ENCODE measurements around the gene SLC5A5. TPM values are rescaled to one million over a fixed set of nuclear protein-coding genes. Genes with fewer than 3 reads are reported as not detected.
A peak's percentile ranks its signal among the peaks of the same experiment; 100 is the strongest.

Gene SLC5A5
- polyA plus RNA-seq, 1 of the 3 experiments (the other 2 are of a cell fraction), result 0.02 TPM

DNA sequence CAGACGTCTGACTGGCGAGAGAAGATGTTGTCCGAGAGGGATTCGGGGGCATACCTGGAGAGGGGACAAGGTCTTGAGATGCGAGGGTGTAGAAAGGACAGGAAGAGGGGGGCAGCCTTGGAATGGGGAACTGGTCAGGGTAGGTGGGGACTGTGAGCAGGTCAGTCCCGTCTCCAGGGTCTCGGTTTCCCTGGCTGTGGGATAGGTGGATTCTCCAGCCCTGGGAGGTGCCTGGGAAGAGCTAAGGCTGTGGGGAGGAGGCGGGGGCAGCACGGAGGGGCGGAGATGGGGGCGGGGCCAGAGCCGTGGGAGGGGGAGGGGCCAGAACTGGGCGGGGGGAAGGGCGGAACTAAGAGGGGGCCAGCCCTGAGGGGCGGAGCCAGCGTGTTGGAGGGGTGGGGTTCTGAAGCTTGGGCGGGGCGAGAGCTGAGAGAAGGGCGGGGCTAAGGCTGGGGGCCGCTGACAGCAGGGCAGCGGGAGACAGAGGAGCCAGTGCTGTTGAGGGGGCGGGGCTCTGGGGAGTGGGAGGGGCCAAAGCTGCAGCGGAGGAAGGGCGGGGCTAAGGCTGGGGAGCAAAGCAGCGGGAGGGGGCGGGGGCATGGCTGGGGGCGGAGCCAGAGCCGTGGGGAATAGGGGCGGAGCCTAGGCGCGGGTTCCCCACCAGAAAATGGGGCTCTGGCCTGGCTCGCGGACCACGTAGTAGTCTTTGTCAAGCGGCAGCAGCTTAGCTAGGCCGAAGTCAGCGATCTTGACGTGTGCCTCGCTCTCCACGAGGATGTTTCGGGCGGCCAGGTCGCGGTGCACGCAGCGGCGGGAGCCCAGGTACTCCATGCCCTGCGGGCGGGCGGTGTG is 41.0 kb upstream of the SLC5A5 start:
- peak overlapping the region; percentile 85 for H3K4me2 ChIP-seq
- peaks cover 3% of the 10 kb centered on the region for H3F3A ChIP-seq (replicated peaks; ENCODE audit: insufficient read depth)
- peak overlapping the region; percentile 53 to 81 for H3K4me3 ChIP-seq (ENCODE audit: low read depth in 2 of 2, low read length in 1 of 2)
- TF ChIP-seq FOSL2 (IDR thresholded peaks at IDR 0.05; ENCODE audit: borderline replicate concordance, low read depth), result no peak
- TF ChIP-seq, protein P1, sequence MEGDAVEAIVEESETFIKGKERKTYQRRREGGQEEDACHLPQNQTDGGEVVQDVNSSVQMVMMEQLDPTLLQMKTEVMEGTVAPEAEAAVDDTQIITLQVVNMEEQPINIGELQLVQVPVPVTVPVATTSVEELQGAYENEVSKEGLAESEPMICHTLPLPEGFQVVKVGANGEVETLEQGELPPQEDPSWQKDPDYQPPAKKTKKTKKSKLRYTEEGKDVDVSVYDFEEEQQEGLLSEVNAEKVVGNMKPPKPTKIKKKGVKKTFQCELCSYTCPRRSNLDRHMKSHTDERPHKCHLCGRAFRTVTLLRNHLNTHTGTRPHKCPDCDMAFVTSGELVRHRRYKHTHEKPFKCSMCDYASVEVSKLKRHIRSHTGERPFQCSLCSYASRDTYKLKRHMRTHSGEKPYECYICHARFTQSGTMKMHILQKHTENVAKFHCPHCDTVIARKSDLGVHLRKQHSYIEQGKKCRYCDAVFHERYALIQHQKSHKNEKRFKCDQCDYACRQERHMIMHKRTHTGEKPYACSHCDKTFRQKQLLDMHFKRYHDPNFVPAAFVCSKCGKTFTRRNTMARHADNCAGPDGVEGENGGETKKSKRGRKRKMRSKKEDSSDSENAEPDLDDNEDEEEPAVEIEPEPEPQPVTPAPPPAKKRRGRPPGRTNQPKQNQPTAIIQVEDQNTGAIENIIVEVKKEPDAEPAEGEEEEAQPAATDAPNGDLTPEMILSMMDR (IDR thresholded peaks at IDR 0.05), result no peak
- TF ChIP-seq MXI1 (IDR thresholded peaks at IDR 0.05; ENCODE audit: low read depth, low read length), result 0 out of 2 replicates have a peak, but pooled peaks have one; percentile 41
- 2% methylated on average over 26 of the region's 50 CpGs for WGBS (ENCODE audit: low lambda C conversion rate)
- H3K9me3 ChIP-seq, result no peaks in the 10 kb centered on the region
- H3K9ac ChIP-seq, result peak overlapping the region; percentile 34
- H3K27me3 ChIP-seq (ENCODE audit: insufficient read depth), result no peaks in the 10 kb centered on the region
- DNase-seq, result peak; percentile 99
- no peaks in the 10 kb centered on the region for H4K20me1 ChIP-seq (ENCODE audit: insufficient read depth)
- no peaks in the 10 kb centered on the region for H3K9me2 ChIP-seq
- peak overlapping the region; percentile 98 for H2AFZ ChIP-seq (ENCODE audit: low read depth)
- POLR2A ChIA-PET, result interaction anchor here (0.6 to 1.2 kb wide), 5 partner anchors 11 to 120 kb away, joined by 3 to 6 read pairs (median 5); partner anchors contain the start of genes JAK3 and RPL18A
- H3K4me1 ChIP-seq (ENCODE audit: control insufficient read depth in 1 of 2, insufficient read depth in 2 of 2, low read depth in 1 of 2, low read length in 1 of 2), result peaks cover 0 to 8% of the 10 kb centered on the region in 2 experiments; a peak in 1 of 4 replicates
- CTCF ChIA-PET, result interaction anchor here (0.7 to 1.5 kb wide), 5 partner anchors 28 to 225 kb away, joined by 3 read pairs; partner anchors contain the start of gene CCDC124
- H3K27ac ChIP-seq (ENCODE audit: low read depth in 2 of 2, low read length in 1 of 2), result peak overlapping the region; percentile 54 to 93
- H3K79me2 ChIP-seq (ENCODE audit: insufficient read depth), result no peaks in the 10 kb centered on the region
- no peaks in the 10 kb centered on the region for H3K36me3 ChIP-seq (replicated peaks in 1 of 2; ENCODE audit: control insufficient read depth in 1 of 2, insufficient read depth in 2 of 2, low read length in 1 of 2)

DNA sequence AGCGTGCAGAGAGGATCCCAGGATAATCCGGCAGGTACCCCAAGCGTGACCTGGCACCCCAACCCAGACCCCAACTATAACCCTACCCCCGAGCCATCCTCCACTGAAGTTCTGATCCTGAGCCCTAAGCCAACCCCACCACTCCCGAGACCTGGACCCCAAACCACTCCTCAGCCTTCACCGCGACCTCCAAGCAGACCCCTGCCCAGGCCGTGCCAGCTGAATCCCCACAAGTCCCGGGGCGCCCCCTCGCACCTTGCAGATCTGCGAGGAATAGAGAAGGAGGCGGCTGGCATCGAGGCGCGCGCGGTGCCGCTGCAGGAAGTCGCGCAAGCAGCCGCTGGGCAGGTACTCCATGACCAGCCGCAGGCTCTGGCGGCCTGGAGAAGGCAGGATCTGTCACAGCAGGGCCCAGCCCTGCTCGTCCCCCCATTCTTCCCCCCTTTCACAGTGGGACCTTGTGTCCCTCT is 40.3 kb upstream of the SLC5A5 start:
- 36% methylated on average over 16 of the region's 25 CpGs for WGBS (ENCODE audit: low lambda C conversion rate)
- CTCF ChIA-PET, result interaction anchor here (0.7 to 1.3 kb wide), 4 partner anchors 20 to 225 kb away, joined by 3 read pairs; no protein-coding TSS in a partner anchor
- H2AFZ ChIP-seq (ENCODE audit: low read depth), result peak overlapping the region; percentile 90; the same call in 1 of the 2 replicates
- TF ChIP-seq CHD2 (IDR thresholded peaks at IDR 0.05; ENCODE audit: low read length, partially characterized antibody) (no peak), NRF1 (IDR thresholded peaks at IDR 0.05; ENCODE audit: low read depth, low read length) (no peak), RCOR1 (IDR thresholded peaks at IDR 0.05; ENCODE audit: low read length) (no peak), TEAD4 (IDR thresholded peaks at IDR 0.05; ENCODE audit: borderline replicate concordance, insufficient read depth) (no peak), FOSL2 (IDR thresholded peaks at IDR 0.05; ENCODE audit: borderline replicate concordance, low read depth) (no peak), RFX5 (IDR thresholded peaks at IDR 0.05; ENCODE audit: low read length) (no peak), POLR2AphosphoS5 (IDR thresholded peaks at IDR 0.05; ENCODE audit: low read depth, low read length) (no peak)
- TF ChIP-seq, protein P2, sequence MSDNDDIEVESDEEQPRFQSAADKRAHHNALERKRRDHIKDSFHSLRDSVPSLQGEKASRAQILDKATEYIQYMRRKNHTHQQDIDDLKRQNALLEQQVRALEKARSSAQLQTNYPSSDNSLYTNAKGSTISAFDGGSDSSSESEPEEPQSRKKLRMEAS (IDR thresholded peaks at IDR 0.05; ENCODE audit: low read depth), result no peak
- TF ChIP-seq, protein P3, sequence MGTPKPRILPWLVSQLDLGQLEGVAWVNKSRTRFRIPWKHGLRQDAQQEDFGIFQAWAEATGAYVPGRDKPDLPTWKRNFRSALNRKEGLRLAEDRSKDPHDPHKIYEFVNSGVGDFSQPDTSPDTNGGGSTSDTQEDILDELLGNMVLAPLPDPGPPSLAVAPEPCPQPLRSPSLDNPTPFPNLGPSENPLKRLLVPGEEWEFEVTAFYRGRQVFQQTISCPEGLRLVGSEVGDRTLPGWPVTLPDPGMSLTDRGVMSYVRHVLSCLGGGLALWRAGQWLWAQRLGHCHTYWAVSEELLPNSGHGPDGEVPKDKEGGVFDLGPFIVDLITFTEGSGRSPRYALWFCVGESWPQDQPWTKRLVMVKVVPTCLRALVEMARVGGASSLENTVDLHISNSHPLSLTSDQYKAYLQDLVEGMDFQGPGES (IDR thresholded peaks at IDR 0.05; ENCODE audit: low read depth, low read length), result no peak
- TF ChIP-seq, protein P4, sequence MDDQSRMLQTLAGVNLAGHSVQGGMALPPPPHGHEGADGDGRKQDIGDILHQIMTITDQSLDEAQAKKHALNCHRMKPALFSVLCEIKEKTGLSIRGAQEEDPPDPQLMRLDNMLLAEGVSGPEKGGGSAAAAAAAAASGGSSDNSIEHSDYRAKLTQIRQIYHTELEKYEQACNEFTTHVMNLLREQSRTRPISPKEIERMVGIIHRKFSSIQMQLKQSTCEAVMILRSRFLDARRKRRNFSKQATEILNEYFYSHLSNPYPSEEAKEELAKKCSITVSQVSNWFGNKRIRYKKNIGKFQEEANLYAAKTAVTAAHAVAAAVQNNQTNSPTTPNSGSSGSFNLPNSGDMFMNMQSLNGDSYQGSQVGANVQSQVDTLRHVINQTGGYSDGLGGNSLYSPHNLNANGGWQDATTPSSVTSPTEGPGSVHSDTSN (IDR thresholded peaks at IDR 0.05), result no peak
- TF ChIP-seq, protein P5, sequence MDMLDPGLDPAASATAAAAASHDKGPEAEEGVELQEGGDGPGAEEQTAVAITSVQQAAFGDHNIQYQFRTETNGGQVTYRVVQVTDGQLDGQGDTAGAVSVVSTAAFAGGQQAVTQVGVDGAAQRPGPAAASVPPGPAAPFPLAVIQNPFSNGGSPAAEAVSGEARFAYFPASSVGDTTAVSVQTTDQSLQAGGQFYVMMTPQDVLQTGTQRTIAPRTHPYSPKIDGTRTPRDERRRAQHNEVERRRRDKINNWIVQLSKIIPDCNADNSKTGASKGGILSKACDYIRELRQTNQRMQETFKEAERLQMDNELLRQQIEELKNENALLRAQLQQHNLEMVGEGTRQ (IDR thresholded peaks at IDR 0.05; ENCODE audit: borderline replicate concordance, low read depth, low read length), result no peak
- peak overlapping the region; percentile 53 to 62 for H3K4me3 ChIP-seq (ENCODE audit: low read depth in 2 of 2, low read length in 1 of 2)
- H3K9me3 ChIP-seq, result no peaks in the 10 kb centered on the region
- H3K9me2 ChIP-seq, result no peaks in the 10 kb centered on the region
- POLR2A ChIA-PET, result interaction anchor here (1.0 kb wide), 1 partner anchor 28 kb away, joined by 6 read pairs; the partner anchor contains the start of gene RPL18A
- peak overlapping the region; percentile 73 for H3K4me2 ChIP-seq
- peaks cover 0 to 8% of the 10 kb centered on the region in 2 experiments; a peak in 1 of 4 replicates for H3K4me1 ChIP-seq (ENCODE audit: control insufficient read depth in 1 of 2, insufficient read depth in 2 of 2, low read depth in 1 of 2, low read length in 1 of 2)
- H3F3A ChIP-seq (replicated peaks; ENCODE audit: insufficient read depth), result peaks cover 3% of the 10 kb centered on the region
- H3K27ac ChIP-seq (ENCODE audit: low read depth in 2 of 2, low read length in 1 of 2), result peak overlapping the region in 1 of 2 experiments; percentile 47; a peak in 1 of 4 replicates
- peak overlapping the region; percentile 21; the same call in 1 of the 2 replicates for H3K9ac ChIP-seq
- DNase-seq, result no peak
- no peaks in the 10 kb centered on the region for H3K27me3 ChIP-seq (ENCODE audit: insufficient read depth)
- H3K79me2 ChIP-seq (ENCODE audit: insufficient read depth), result no peaks in the 10 kb centered on the region
- no peaks in the 10 kb centered on the region for H3K36me3 ChIP-seq (replicated peaks in 1 of 2; ENCODE audit: control insufficient read depth in 1 of 2, insufficient read depth in 2 of 2, low read length in 1 of 2)
- H4K20me1 ChIP-seq (ENCODE audit: insufficient read depth), result no peaks in the 10 kb centered on the region
